Measurements from ENCODE around the gene MYO1F. TPM values are rescaled to one million over a fixed set of nuclear protein-coding genes. Genes with fewer than 3 reads are reported as not detected.

Gene MYO1F
- total RNA-seq, 1 donor from 2014 or later = 7.8 TPM

- H3K4me1 ChIP-seq (ENCODE audit: control insufficient read depth in 3 of 3, insufficient read depth in 3 of 3, low read length in 3 of 3) = peaks cover 29 to 35% (median 31%) of the 10 kb centered on the region in 3 donors
- no peak overlapping the region for H3K27ac ChIP-seq (ENCODE audit: low read depth, low read length)
- H3K9ac ChIP-seq (ENCODE audit: low read depth in 1 of 3, low read length in 3 of 3) = no peak overlapping the region
- H3K36me3 ChIP-seq (ENCODE audit: control insufficient read depth in 3 of 3, insufficient read depth in 3 of 3, low read length in 3 of 3) = peaks cover 41 to 60% (median 47%) of the 10 kb centered on the region in 3 donors
- no peak overlapping the region for H3K4me3 ChIP-seq (ENCODE audit: low read length in 3 of 3)
- H3K9me3 ChIP-seq (ENCODE audit: control insufficient read depth in 3 of 3, low read length in 3 of 3) = no peaks in the 10 kb centered on the region
- no peaks in the 10 kb centered on the region for H3K27me3 ChIP-seq (ENCODE audit: control insufficient read depth in 3 of 3, insufficient read depth in 3 of 3, low read length in 3 of 3)
These were observed 98.6 kb downstream of the MYO1F start for GRCh38 chr19:8478598-8478997.

GRCh38 chr19:8477889-8478288, 99.4 kb downstream of the MYO1F start:
- Histone ChIP-seq H3K27me3 (ENCODE audit: control insufficient read depth in 3 of 3, insufficient read depth in 3 of 3, low read length in 3 of 3) (no peaks in the 10 kb centered on the region), H3K9ac (ENCODE audit: low read depth in 1 of 3, low read length in 3 of 3) (no peak overlapping the region), H3K36me3 (ENCODE audit: control insufficient read depth in 3 of 3, insufficient read depth in 3 of 3, low read length in 3 of 3) (peaks cover 36 to 53% (median 44%) of the 10 kb centered on the region in 3 donors), H3K4me3 (ENCODE audit: low read length in 3 of 3) (no peak overlapping the region), H3K27ac (ENCODE audit: low read depth, low read length) (no peak overlapping the region), H3K4me1 (ENCODE audit: control insufficient read depth in 3 of 3, insufficient read depth in 3 of 3, low read length in 3 of 3) (peaks cover 29 to 35% (median 31%) of the 10 kb centered on the region in 3 donors), H3K9me3 (ENCODE audit: control insufficient read depth in 3 of 3, low read length in 3 of 3) (no peaks in the 10 kb centered on the region)

- Histone ChIP-seq H3K4me1 (ENCODE audit: control insufficient read depth in 3 of 3, insufficient read depth in 3 of 3, low read length in 3 of 3) (peaks cover 24 to 25% (median 25%) of the 10 kb centered on the region in 3 donors), H3K36me3 (ENCODE audit: control insufficient read depth in 3 of 3, insufficient read depth in 3 of 3, low read length in 3 of 3) (peaks cover 42 to 55% (median 53%) of the 10 kb centered on the region in 3 donors), H3K9ac (ENCODE audit: low read depth in 1 of 3, low read length in 3 of 3) (no peak overlapping the region), H3K27ac (ENCODE audit: low read depth, low read length) (no peak overlapping the region), H3K4me3 (ENCODE audit: low read length in 3 of 3) (no peak overlapping the region), H3K27me3 (ENCODE audit: control insufficient read depth in 3 of 3, insufficient read depth in 3 of 3, low read length in 3 of 3) (no peaks in the 10 kb centered on the region), H3K9me3 (ENCODE audit: control insufficient read depth in 3 of 3, low read length in 3 of 3) (no peaks in the 10 kb centered on the region)
These were observed 100.7 kb downstream of the MYO1F start for GRCh38 chr19:8476524-8476923.

- H3K27me3 ChIP-seq (ENCODE audit: control insufficient read depth in 3 of 3, insufficient read depth in 3 of 3, low read length in 3 of 3) = no peaks in the 10 kb centered on the region
- no peak overlapping the region for H3K9ac ChIP-seq (ENCODE audit: low read depth in 1 of 3, low read length in 3 of 3)
- H3K27ac ChIP-seq (ENCODE audit: low read depth, low read length) = no peak overlapping the region
- no peaks in the 10 kb centered on the region for H3K9me3 ChIP-seq (ENCODE audit: control insufficient read depth in 3 of 3, low read length in 3 of 3)
- no peak overlapping the region for H3K4me3 ChIP-seq (ENCODE audit: low read length in 3 of 3)
- H3K36me3 ChIP-seq (ENCODE audit: control insufficient read depth in 3 of 3, insufficient read depth in 3 of 3, low read length in 3 of 3) = peaks cover 49 to 61% (median 60%) of the 10 kb centered on the region in 3 donors
- H3K4me1 ChIP-seq (ENCODE audit: control insufficient read depth in 3 of 3, insufficient read depth in 3 of 3, low read length in 3 of 3) = peaks cover 14 to 18% (median 16%) of the 10 kb centered on the region in 3 donors
These were observed 102.2 kb downstream of the MYO1F start for GRCh38 chr19:8475005-8475404.

GRCh38 chr19:8473648-8474476, 103.4 kb downstream of the MYO1F start:
- Histone ChIP-seq H3K4me1 (ENCODE audit: control insufficient read depth in 3 of 3, insufficient read depth in 3 of 3, low read length in 3 of 3) (peaks cover 10 to 16% (median 15%) of the 10 kb centered on the region in 3 donors), H3K36me3 (ENCODE audit: control insufficient read depth in 3 of 3, insufficient read depth in 3 of 3, low read length in 3 of 3) (peaks cover 60 to 69% (median 68%) of the 10 kb centered on the region in 3 donors), H3K9ac (ENCODE audit: low read depth in 1 of 3, low read length in 3 of 3) (no peak overlapping the region), H3K9me3 (ENCODE audit: control insufficient read depth in 3 of 3, low read length in 3 of 3) (no peaks in the 10 kb centered on the region), H3K27me3 (ENCODE audit: control insufficient read depth in 3 of 3, insufficient read depth in 3 of 3, low read length in 3 of 3) (no peaks in the 10 kb centered on the region), H3K27ac (ENCODE audit: low read depth, low read length) (no peak overlapping the region), H3K4me3 (ENCODE audit: low read length in 3 of 3) (no peak overlapping the region)

Other genes starting within 250 kb of the MYO1F start
- gene KANK3, start 234.2 kb downstream of the MYO1F start, total RNA-seq = 10.4 TPM
- 1.0 TPM for gene ANGPTL4, start 213.3 kb downstream of the MYO1F start, total RNA-seq
- 64.2 TPM for gene RAB11B, start 187.1 kb downstream of the MYO1F start, total RNA-seq
- gene MARCHF2, start 164.1 kb downstream of the MYO1F start, total RNA-seq = 38.1 TPM
- 59.0 TPM for gene HNRNPM, start 132.5 kb downstream of the MYO1F start, total RNA-seq
- 1.0 TPM for gene PRAM1, start 74.8 kb downstream of the MYO1F start, total RNA-seq
- 4.2 TPM for gene ZNF414, start 63.3 kb downstream of the MYO1F start, total RNA-seq
- 18.8 TPM for gene ADAMTS10, start 33.3 kb upstream of the MYO1F start, total RNA-seq
- gene NFILZ, start 53.2 kb upstream of the MYO1F start, total RNA-seq = not detected
- not detected for gene ACTL9, start 121.4 kb upstream of the MYO1F start, total RNA-seq
- gene OR2Z1, start 144.2 kb upstream of the MYO1F start, total RNA-seq = not detected

Measured in skeletal muscle tissue (tissue), 4 donors.